H1 (cell line): ENCODE measurements around the gene FCN3. TPM values are rescaled to one million over a fixed set of nuclear protein-coding genes. Genes with fewer than 3 reads are reported as not detected.

Source experiments
- EP300 ChIP-seq, 2 experiments: IDR thresholded peaks; 1 replicate in 1 of 2; 2 replicates in 1 of 2; pipeline ENCODE4 v1.6.1; 2011 to 2012; ENCODE audit warnings: low read depth in 2 of 2, low read length in 2 of 2, mild to moderate bottlenecking in 2 of 2, borderline replicate concordance in 1 of 2, inconsistent platforms in 1 of 2, moderate library complexity in 1 of 2
- GTF2F1 ChIP-seq: IDR thresholded peaks from 2 replicates; pipeline ENCODE4 v1.6.1; 2012; ENCODE audit warnings: low read depth, low read length, improper control_type of control experiment, borderline replicate concordance
- JUND ChIP-seq: IDR thresholded peaks from 2 replicates; pipeline ENCODE4 v1.6.1; 2011; ENCODE audit warnings: mild to moderate bottlenecking, improper control_type of control experiment, low read length
- NRF1 ChIP-seq: IDR thresholded peaks from 2 replicates; pipeline ENCODE4 v1.6.1; 2011; ENCODE audit warnings: mild to moderate bottlenecking, low read depth, low read length, improper control_type of control experiment
- RXRA ChIP-seq: IDR thresholded peaks from 2 replicates; pipeline ENCODE4 v1.6.1; 2011; ENCODE audit warnings: low read depth, mild to moderate bottlenecking, low read length, moderate library complexity; ENCODE audit not compliant: insufficient read depth
- SAP30 ChIP-seq: fragments of 300-600 bp; sonication (generic); IDR thresholded peaks from 2 replicates; pipeline ENCODE4 v1.7.1; 2012; ENCODE audit warnings: low read length, moderate library complexity, mild to moderate bottlenecking, inconsistent platforms; ENCODE audit not compliant: insufficient read depth, insufficient replicate concordance
- SP2 ChIP-seq: IDR thresholded peaks from 2 replicates; pipeline ENCODE4 v1.6.1; 2012; ENCODE audit warnings: mild to moderate bottlenecking, low read length, inconsistent platforms
- TAF7 ChIP-seq: optimal IDR thresholded peaks from 2 replicates; pipeline ENCODE3; 2011; ENCODE audit warnings: low read depth, mild to moderate bottlenecking, inconsistent platforms, low read length, moderate library complexity, borderline replicate concordance
- ZNF274 ChIP-seq: IDR thresholded peaks from 2 replicates; pipeline ENCODE4 v1.7.0; 2012; ENCODE audit warnings: low read length, borderline replicate concordance; ENCODE audit errors: extremely low read depth
- polyA plus RNA-seq, 7 experiments: library from polyadenylated mRNA; depleted of rRNA in 3 of 7; stranded (reverse) in 5 of 7; unstranded in 2 of 7; fragments of >200 nt in 5 of 7; fragments of 200-250 nt in 2 of 7; gene quantifications; 1 replicate in 5 of 7; 2 replicates in 1 of 7; 4 replicates in 1 of 7; pipeline versions ENCODE4 v1.2.1 to v1.2.3, GENCODE V29; 2011 to 2013; ENCODE audit warnings: missing spikeins in 2 of 7, mixed read lengths in 2 of 7
- total RNA-seq: library from RNA; stranded (reverse); fragmentation: NEBNext Ultra II Directional; extraction: Animal tissue kit (Norgen Biotek cat#: 25700); gene quantifications from 2 replicates; pipeline ENCODE4 v1.2.1, GENCODE V29; 2021

Gene FCN3
- total and polyA plus RNA-seq, 2 of the 8 experiments (the other 6 are each of a cell fraction or from before 2014, with no cell fraction given): 0.30 to 0.57 TPM

DNA sequence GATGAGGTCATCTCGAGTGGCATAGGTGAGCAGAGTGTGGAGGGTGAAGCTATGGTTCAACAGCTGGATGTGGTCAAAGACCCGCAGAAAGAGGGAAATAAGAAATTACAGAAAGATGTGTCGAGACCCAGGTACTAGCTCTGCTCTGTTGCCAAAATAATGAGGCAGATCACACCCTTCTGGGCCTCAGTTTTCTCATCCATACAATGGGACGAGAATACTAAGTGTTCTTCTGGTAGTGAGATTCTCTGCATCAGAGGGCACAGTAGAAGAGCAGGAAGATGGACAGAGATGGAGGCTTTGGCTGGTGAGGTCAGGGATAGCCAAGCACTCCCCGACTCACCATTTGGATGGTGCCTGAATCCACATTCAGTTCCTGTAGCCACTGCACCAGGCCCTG, 18.9 kb downstream of the FCN3 start (continued):
- TF ChIP-seq SAP30: no peak
- no peak for TF ChIP-seq EP300 (IDR thresholded peaks at IDR 0.05; ENCODE audit: borderline replicate concordance in 1 of 2, low read depth in 2 of 2, low read length in 2 of 2)
- TF ChIP-seq RXRA: no peak
- TF ChIP-seq JUND: no peak
- no peak for TF ChIP-seq ZNF274
- TF ChIP-seq NRF1: no peak
- no peak for TF ChIP-seq TAF7
- TF ChIP-seq SP2: no peak
- TF ChIP-seq GTF2F1: no peak
